ENCODE results near the gene C20orf204.

DNA sequence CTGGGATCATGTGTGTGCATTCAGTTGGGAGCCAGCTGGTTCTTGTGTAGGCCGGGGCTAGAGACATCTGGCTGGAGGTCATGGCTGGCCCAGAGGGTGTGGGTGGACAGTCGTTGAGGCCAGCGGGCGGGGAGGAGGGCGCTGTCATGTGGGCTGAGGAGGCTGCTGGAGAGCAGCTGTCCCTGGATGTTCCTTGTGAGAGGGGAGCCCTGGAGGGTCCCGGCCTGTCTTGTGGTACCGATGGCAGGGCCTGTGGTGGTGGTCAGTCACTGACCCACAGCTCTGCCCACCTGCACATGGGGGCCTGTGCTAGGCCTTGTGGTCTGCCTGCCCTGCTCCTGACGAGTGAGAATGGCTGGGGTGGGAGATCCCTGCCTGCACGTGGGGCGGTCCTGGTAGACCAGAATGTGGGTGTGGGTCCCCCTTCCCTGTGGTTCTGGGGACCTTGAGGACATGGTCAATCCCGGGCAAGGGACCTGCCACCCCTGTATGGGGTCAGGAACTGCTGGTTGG lies 1.9 kb upstream of the C20orf204 start:
- no peak for TF ChIP-seq CTCF (IDR thresholded peaks at IDR 0.05)
- TF ChIP-seq POLR2A (IDR thresholded peaks at IDR 0.05): no peak

All from tibial nerve (tissue), 3 donors.